ENCODE results near the gene MS4A18. TPM values are rescaled to one million over a fixed set of nuclear protein-coding genes. Genes with fewer than 3 reads are reported as not detected.

Gene MS4A18
- total RNA-seq, 1 experiment from 2014 or later = not detected

- Histone ChIP-seq H2AFZ (ENCODE audit: low read depth, low read length, poor library complexity, severe bottlenecking) (no peak overlapping the region), H3K4me3 (replicated peaks in 1 of 2; ENCODE audit: low read depth in 1 of 2, low read length in 2 of 2) (no peak overlapping the region), H3K36me3 (ENCODE audit: control insufficient read depth in 1 of 2, insufficient read depth in 2 of 2, low read length in 2 of 2) (no peaks in the 10 kb centered on the region), H4K20me1 (ENCODE audit: insufficient read depth) (no peaks in the 10 kb centered on the region), H3K4me1 (ENCODE audit: control insufficient read depth in 1 of 2, insufficient read depth in 2 of 2, low read length in 2 of 2) (no peaks in the 10 kb centered on the region), H3K9ac (ENCODE audit: low read length) (no peak overlapping the region), H3K27me3 (ENCODE audit: insufficient read depth, low read length) (peaks cover 19% of the 10 kb centered on the region), H3K9me3 (ENCODE audit: control insufficient read depth in 1 of 2, insufficient read depth in 1 of 2, low read depth in 1 of 2, low read length in 2 of 2) (no peaks in the 10 kb centered on the region), H3K9me2 (ENCODE audit: insufficient read depth) (no peaks in the 10 kb centered on the region), H3K4me2 (ENCODE audit: low read length) (no peak overlapping the region), H3K79me2 (ENCODE audit: insufficient read depth, low read length) (no peaks in the 10 kb centered on the region), H3K27ac (ENCODE audit: low read depth, low read length) (no peak overlapping the region)
- BruUV-seq (replicated peaks) = no TSS peak
- intact Hi-C loops (cut with micrococcal nuclease) = no loop called here
- CTCF ChIA-PET = no interaction called here
- no peak for ATAC-seq
- no peak for DNase-seq (ENCODE audit: low read depth, low spot score)
- POLR2A ChIA-PET = no interaction called here
- RAD21 ChIA-PET (ENCODE audit: low non-redundant PET in 1 of 2, low total read pairs in 2 of 2, uncharacterized antibody in 2 of 2, unreplicated experiment in 2 of 2) = no interaction called here
- TF ChIP-seq MAX (IDR thresholded peaks at IDR 0.05) (no peak), YY1 (IDR thresholded peaks at IDR 0.05; ENCODE audit: extremely low read depth, insufficient replicate concordance, low read depth, low read length) (no peak), SRF (IDR thresholded peaks at IDR 0.05; ENCODE audit: low read depth) (no peak), POLR2A (IDR thresholded peaks at IDR 0.05; ENCODE audit: borderline replicate concordance, extremely low read depth, insufficient read depth, insufficient read length) (no peak), TCF7L2 (IDR thresholded peaks at IDR 0.05; ENCODE audit: borderline replicate concordance, extremely low read depth, insufficient read depth, insufficient read length) (no peak), EZH2 (IDR thresholded peaks at IDR 0.05) (no peak), CBX3 (IDR thresholded peaks at IDR 0.05; ENCODE audit: low read depth) (no peak), SP1 (IDR thresholded peaks at IDR 0.05; ENCODE audit: low read depth) (no peak), CEBPB (IDR thresholded peaks at IDR 0.05; ENCODE audit: low read depth) (no peak), ZFX (IDR thresholded peaks at IDR 0.05) (no peak)
These were observed 9.8 kb downstream of the MS4A18 start for GRCh38 chr11:60734279-60734678.

GRCh38 chr11:60739114-60739513 is 14.6 kb downstream of the MS4A18 start:
- H3K4me3 ChIP-seq (replicated peaks in 1 of 2; ENCODE audit: low read depth in 1 of 2, low read length in 2 of 2) = no peak overlapping the region
- H3K4me1 ChIP-seq (ENCODE audit: control insufficient read depth in 1 of 2, insufficient read depth in 2 of 2, low read length in 2 of 2) = no peaks in the 10 kb centered on the region
- peaks cover 9% of the 10 kb centered on the region; the same call in 1 of the 2 replicates for H3K27me3 ChIP-seq (ENCODE audit: insufficient read depth, low read length)
- H3K9me2 ChIP-seq (ENCODE audit: insufficient read depth) = no peaks in the 10 kb centered on the region
- no peak overlapping the region for H3K27ac ChIP-seq (ENCODE audit: low read depth, low read length)
- peak; percentile 61; the same call in 1 of the 2 replicates for ATAC-seq
- no peaks in the 10 kb centered on the region for H3K9me3 ChIP-seq (ENCODE audit: control insufficient read depth in 1 of 2, insufficient read depth in 1 of 2, low read depth in 1 of 2, low read length in 2 of 2)
- no peaks in the 10 kb centered on the region for H3K79me2 ChIP-seq (ENCODE audit: insufficient read depth, low read length)
- no peak overlapping the region for H3K4me2 ChIP-seq (ENCODE audit: low read length)
- no peaks in the 10 kb centered on the region for H3K36me3 ChIP-seq (ENCODE audit: control insufficient read depth in 1 of 2, insufficient read depth in 2 of 2, low read length in 2 of 2)
- no peak overlapping the region for H3K9ac ChIP-seq (ENCODE audit: low read length)
- POLR2A ChIA-PET = no interaction called here
- no peak overlapping the region for H2AFZ ChIP-seq (ENCODE audit: low read depth, low read length, poor library complexity, severe bottlenecking)
- RAD21 ChIA-PET (ENCODE audit: low non-redundant PET in 1 of 2, low total read pairs in 2 of 2, uncharacterized antibody in 2 of 2, unreplicated experiment in 2 of 2) = no interaction called here
- CTCF ChIA-PET = interaction anchor here (1.7 kb wide), 1 partner anchor 24 kb away, joined by 5 read pairs; no protein-coding TSS in a partner anchor
- intact Hi-C loops (cut with micrococcal nuclease) = no loop called here
- TF ChIP-seq CTCF (IDR thresholded peaks at IDR 0.05 in 2 of 3, conservative IDR thresholded peaks at IDR 0.05 in 1 of 3; ENCODE audit: borderline replicate concordance in 1 of 3, insufficient read depth in 1 of 3, low read depth in 2 of 3, low read length in 2 of 3) = peak in 2 of 3 experiments; percentile 23 to 34; a peak in 2 of 6 replicates
- no peak for TF ChIP-seq ATF3 (IDR thresholded peaks at IDR 0.05)
- DNase-seq (ENCODE audit: low read depth, low spot score) = no peak
- H4K20me1 ChIP-seq (ENCODE audit: insufficient read depth) = no peaks in the 10 kb centered on the region
- BruUV-seq (replicated peaks) = no TSS peak

Data from HCT116 (cell line).